Measurements from ENCODE around the gene CMBL. TPM values are rescaled to one million over a fixed set of nuclear protein-coding genes. Genes with fewer than 3 reads are reported as not detected.

The CMBL gene
- total and polyA plus RNA-seq, 2 of the 13 experiments (the other 11 are each of a cell fraction or from before 2014, with no cell fraction given), result 11.5 to 17.0 TPM

DNA sequence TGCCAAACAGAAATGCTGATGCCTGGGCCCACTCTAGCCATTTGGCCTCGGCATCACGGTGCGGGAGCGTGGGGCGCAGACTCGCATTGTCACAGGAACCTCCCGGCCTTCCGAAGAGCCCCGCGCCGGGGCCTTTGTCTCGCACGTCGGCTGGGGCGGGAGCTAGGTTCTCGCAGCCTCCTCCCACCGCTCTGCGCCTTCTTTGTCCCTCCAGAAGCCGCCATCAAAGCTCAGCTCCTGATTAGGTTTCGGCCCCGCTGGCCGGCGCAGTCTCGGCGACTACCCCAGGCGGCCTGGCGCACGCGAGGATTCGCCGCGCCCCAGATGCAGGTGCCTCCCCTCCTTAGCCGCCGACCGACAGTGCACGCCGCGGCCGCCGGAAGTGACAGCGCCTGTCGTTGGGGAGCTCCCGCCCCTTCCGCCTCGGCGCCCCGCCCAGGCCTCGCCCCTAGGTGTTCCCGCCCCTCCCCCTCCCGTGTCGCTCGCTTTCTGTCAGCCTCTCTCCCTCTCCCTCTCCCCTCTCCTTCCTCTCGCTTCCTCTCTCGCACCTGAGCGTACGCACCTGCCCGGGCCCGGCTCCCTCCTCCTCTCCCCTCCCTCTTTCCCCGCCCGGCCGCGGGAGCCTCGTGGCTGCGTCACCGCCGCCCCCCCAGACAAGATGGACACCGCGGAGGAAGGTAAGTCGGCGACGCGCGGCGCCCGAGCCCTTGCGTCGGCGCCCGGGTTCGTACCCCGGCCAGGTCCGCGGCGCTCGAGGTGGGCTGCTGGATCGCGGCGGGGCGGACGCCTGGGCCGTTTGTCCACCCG lies 45.7 kb upstream of the CMBL start, which contains the start of gene MARCHF6 (continued):
- TF ChIP-seq AGO2 (optimal IDR thresholded peaks at IDR 0.05; ENCODE audit: low read depth, low read length) (peak; percentile 83), WIZ (CRISPR knock-in tag; IDR thresholded peaks at IDR 0.05) (0 out of 2 replicates have a peak, but pooled peaks have one; percentile 20), GFI1 (CRISPR knock-in tag; IDR thresholded peaks at IDR 0.05; ENCODE audit: borderline replicate concordance) (peak; percentile 69; the same call in 1 of the 2 replicates), ZSCAN29 (CRISPR knock-in tag; conservative IDR thresholded peaks at IDR 0.05) (no peak; the same call in 1 of the 2 replicates), ZNF549 (CRISPR knock-in tag; IDR thresholded peaks at IDR 0.05) (no peak), ZNF776 (CRISPR knock-in tag; IDR thresholded peaks at IDR 0.05) (peak; percentile 88; the same call in 1 of the 2 replicates), NR3C1 (CRISPR knock-in tag; IDR thresholded peaks at IDR 0.05) (no peak), ISX (CRISPR knock-in tag; conservative IDR thresholded peaks at IDR 0.05) (peak; percentile 62; the same call in 1 of the 2 replicates), SRSF1 (optimal IDR thresholded peaks at IDR 0.05; ENCODE audit: low read depth, low read length) (peak; percentile 22), SCMH1 (CRISPR knock-in tag; IDR thresholded peaks at IDR 0.05; ENCODE audit: borderline replicate concordance) (no peak), ZNF512B (CRISPR knock-in tag; IDR thresholded peaks at IDR 0.05; ENCODE audit: borderline replicate concordance) (no peak), ATF7-NPFF (CRISPR knock-in tag; IDR thresholded peaks at IDR 0.05; ENCODE audit: low read depth) (peak; percentile 47), BATF2 (CRISPR knock-in tag; IDR thresholded peaks at IDR 0.05) (0 out of 2 replicates have a peak, but pooled peaks have one; percentile 47), ZNF883 (CRISPR knock-in tag; IDR thresholded peaks at IDR 0.05; ENCODE audit: not compliant biosample characterization) (peak; percentile 78), ZNF136 (CRISPR knock-in tag; IDR thresholded peaks at IDR 0.05; ENCODE audit: low read depth) (no peak), FOXC1 (CRISPR knock-in tag; IDR thresholded peaks at IDR 0.05; ENCODE audit: borderline replicate concordance) (peak; percentile 81), SIN3A (IDR thresholded peaks at IDR 0.05; ENCODE audit: borderline replicate concordance, low read depth, low read length) (peak; percentile 87), YY1 (IDR thresholded peaks at IDR 0.05; ENCODE audit: insufficient read depth, insufficient replicate concordance, low read depth, low read length) (peak; percentile 70), REST (IDR thresholded peaks at IDR 0.05; ENCODE audit: borderline replicate concordance in 1 of 2, low read depth in 1 of 2, low read length in 2 of 2) (peak in 1 of 2 experiments; percentile 7; a peak in 1 of 4 replicates), GATAD2A (CRISPR knock-in tag; IDR thresholded peaks at IDR 0.05) (0 out of 2 replicates have a peak, but pooled peaks have one; percentile 39)
- TF ChIP-seq, protein P1, sequence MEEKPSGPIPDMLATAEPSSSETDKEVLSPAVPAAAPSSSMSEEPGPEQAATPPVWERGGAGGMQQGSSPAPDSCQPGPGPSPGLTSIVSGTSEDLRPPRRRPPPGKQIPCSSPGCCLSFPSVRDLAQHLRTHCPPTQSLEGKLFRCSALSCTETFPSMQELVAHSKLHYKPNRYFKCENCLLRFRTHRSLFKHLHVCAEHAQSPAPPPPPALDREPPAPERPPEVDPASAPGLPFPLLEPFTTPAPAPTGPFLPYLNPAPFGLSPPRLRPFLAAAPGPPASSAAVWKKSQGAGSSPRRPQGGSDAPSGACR (CRISPR knock-in tag; IDR thresholded peaks at IDR 0.05), result peak; percentile 75

All from HepG2 (cell line).